ENCODE data around the gene APPBP2.
"Not testable (repeated sequence)": the region's sequence is repeated elsewhere in the genome, so short reads cannot be mapped to it uniquely, and the experiment has no call there.

The APPBP2 gene

GRCh38 chr17:60422162-60422665 lies 103.8 kb downstream of the APPBP2 start, which contains the start of gene CHCT1:
CHCT1 (plus strand) TSS chr17:60422489; CDS start chr17:60422593, 104 bp downstream.
- TF ChIP-seq CTCF (IDR thresholded peaks at IDR 0.05; ENCODE audit: low read depth, low read length), result no peak

GRCh38 chr17:60421273-60422161 lies 104.5 kb downstream of the APPBP2 start:
- peak; percentile 93 for TF ChIP-seq CTCF (IDR thresholded peaks at IDR 0.05; ENCODE audit: low read depth, low read length)
- peak overlapping the region; percentile 56 for H3K4me3 ChIP-seq (ENCODE audit: low read depth, low read length)

More at GRCh38 chr17:60422162-60422665, 103.8 kb downstream of the APPBP2 start, which contains the start of gene CHCT1:
- H3K4me3 ChIP-seq (ENCODE audit: low read depth, low read length), result peak within 1 kb of the TSS; percentile 56

GRCh38 chr17:60419875-60420274 lies 106.2 kb downstream of the APPBP2 start:
- H3K4me3 ChIP-seq (ENCODE audit: low read depth, low read length), result not testable (repeated sequence)

- H3K4me3 ChIP-seq (ENCODE audit: low read depth, low read length), result not testable (repeated sequence)
These were observed 107.0 kb downstream of the APPBP2 start for GRCh38 chr17:60419003-60419402.

- no peak overlapping the region for H3K4me3 ChIP-seq (ENCODE audit: low read depth, low read length)
- no peak for TF ChIP-seq CTCF (IDR thresholded peaks at IDR 0.05; ENCODE audit: low read depth, low read length)
These were observed 109.6 kb downstream of the APPBP2 start for GRCh38 chr17:60416368-60416925.

GRCh38 chr17:60415146-60415545 lies 110.9 kb downstream of the APPBP2 start:
- TF ChIP-seq CTCF (IDR thresholded peaks at IDR 0.05; ENCODE audit: low read depth, low read length), result no peak

GRCh38 chr17:60412701-60413100 lies 113.3 kb downstream of the APPBP2 start:
- H3K4me3 ChIP-seq (ENCODE audit: low read depth, low read length), result no peak overlapping the region
- TF ChIP-seq CTCF (IDR thresholded peaks at IDR 0.05; ENCODE audit: low read depth, low read length), result no peak

More at GRCh38 chr17:60415146-60415545, 110.9 kb downstream of the APPBP2 start:
- H3K4me3 ChIP-seq (ENCODE audit: low read depth, low read length), result no peak overlapping the region

GRCh38 chr17:60410001-60410400 lies 116.0 kb downstream of the APPBP2 start:
- TF ChIP-seq CTCF (IDR thresholded peaks at IDR 0.05; ENCODE audit: low read depth, low read length), result no peak
- H3K4me3 ChIP-seq (ENCODE audit: low read depth, low read length), result no peak overlapping the region

Data from WI38 (cell line).